DMS79 (cell line): ENCODE results near the gene RALB.
A peak's percentile ranks its signal among the peaks of the same experiment; 100 is the strongest.
"Not testable (repeated sequence)": the region's sequence is repeated elsewhere in the genome, so short reads cannot be mapped to it uniquely, and the experiment has no call there.

Experiments used
- DNase-seq: peaks from one replicate; lab custom pipeline; 2025; lab: John Stamatoyannopoulos, UW

The RALB gene

DNA sequence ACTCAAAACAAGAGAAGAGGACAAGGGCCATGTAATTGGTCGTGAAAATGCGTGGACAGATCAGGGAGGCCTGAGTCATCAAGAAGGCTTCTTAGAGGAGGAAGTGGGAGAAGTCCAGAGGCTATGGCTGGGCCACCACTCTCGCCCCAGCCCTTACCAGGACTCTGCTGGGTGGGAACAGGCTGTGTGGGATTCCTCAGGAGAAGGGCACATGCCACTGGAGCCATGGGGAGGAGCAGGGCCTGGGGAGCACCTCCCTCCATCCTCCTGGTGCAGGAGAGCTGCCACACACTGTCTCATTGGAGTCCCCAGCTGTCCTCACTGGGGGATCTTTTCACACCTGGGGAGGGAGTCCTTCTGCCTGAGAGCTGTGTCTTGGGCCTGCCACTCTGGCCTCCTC, 9.4 kb upstream of the RALB start:
- DNase-seq: no peak

DNA sequence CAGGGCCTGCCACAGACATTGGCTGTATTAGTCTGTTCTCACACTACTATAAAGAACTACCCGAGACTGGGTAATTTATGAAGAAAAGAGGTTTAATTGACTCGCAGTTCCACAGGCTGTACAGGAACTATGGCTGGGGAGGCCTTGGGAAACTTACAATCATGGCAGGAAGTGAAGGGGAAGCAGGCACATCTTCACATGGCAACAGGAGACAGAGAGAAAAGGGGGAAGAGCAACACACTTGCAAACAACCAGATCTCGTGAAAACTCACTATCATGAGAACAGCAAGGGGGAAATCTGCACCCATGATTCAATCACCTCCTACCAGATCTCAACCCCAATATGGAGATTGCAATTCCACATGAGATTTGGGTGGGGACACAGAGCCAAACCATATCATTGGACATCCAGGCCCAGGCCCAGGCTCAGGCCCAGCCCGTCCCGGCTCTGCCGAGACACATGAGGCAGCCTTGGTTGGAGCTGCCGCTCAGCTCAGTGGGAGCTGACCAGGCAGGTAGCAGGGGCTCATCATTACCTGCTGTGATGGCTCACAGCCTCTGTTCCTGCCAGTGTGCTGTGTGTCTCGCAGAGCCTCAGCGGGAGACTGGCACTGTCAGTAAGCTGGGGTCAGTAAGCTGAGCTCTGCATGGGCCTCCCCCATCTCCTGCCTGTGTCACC, 8.6 kb upstream of the RALB start:
- no peak for DNase-seq

DNA sequence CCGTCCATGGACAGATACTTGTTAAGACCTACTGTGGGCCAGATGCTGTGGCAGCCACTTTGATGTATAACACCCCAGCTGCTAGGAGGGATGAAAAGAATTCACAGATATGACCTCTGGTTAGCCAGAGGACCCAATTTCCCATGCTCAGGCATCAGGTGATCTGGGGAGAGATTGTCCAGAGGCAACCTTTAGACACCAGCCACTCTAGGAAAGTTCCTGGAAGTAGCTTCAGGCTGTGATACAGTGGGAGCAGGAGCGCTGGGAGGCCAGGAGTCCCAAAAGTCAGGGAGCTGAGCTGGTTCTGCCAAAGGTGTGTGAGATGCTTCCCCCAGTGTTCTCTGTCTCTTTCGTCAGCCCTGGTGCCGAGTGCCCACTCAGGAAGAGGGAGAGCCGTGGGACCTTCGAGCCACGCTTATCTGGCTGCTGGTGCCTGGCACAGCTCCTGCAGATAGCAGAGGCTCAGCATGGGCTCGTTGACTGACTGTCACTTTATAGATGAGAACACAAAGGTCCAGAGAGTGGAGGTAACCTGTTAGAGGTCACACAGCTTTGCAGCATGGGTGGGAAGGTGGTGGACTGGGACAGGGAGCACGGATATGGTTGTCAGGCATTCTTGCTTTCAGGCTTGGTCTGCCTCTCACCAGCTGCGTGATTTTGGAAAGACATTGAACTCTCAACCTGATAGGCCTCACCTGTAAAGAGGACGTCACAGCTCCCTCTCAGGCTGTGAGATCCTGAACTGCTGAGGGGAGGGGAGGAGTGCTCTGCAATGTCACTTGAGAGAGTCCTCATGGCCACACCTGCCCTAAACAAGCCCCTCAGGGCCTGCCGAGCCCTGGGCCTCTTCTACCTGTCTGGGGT, 7.8 kb upstream of the RALB start:
- DNase-seq: peak; percentile 57

- peak; percentile 57 for DNase-seq
These were observed 6.9 kb upstream of the RALB start for GRCh38 chr2:120245520-120246332.

GRCh38 chr2:120246546-120247300, 5.9 kb upstream of the RALB start:
- DNase-seq: peak; percentile 61

- no peak for DNase-seq
These were observed 4.8 kb upstream of the RALB start for GRCh38 chr2:120247851-120248250.

DNA sequence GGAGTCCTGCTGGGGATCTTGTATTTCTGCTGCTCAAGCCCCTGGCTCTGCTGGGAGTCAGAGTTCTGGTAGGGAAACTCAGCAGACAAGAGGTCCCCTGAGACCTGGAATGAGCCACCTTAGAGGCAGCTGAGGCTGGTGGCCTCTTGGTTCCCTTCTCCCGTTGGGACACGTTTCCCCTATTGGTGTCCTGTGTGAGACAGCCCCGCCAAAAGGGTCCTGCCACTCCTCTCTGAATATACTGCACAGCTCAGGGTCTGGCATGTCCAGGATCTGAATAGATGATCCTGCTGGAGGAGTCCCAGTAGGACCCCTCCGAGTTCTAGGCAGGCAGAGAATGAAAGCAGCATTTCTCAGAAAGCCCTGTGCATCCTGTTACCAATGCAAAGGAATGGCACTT, 2.0 kb upstream of the RALB start:
- no peak for DNase-seq

DNA sequence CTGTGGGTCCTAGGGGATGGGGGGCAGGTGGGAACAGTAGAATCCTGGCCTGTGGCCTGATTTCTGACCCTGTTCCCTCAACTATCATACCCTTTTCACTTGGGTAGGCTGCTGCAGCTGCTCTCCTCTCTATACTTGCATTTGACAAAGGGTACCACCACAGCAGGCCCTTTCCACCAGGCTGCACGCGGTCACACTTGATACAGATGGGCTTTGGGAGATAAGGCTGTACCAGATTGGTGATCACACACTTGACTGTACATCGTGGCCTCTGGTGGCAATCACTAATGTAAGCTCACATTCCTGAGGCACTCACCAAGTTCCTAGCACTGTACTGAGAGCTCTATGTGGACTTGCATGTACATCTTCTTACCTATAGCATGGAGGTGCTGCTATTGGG, 1.6 kb upstream of the RALB start:
- no peak for DNase-seq

DNA sequence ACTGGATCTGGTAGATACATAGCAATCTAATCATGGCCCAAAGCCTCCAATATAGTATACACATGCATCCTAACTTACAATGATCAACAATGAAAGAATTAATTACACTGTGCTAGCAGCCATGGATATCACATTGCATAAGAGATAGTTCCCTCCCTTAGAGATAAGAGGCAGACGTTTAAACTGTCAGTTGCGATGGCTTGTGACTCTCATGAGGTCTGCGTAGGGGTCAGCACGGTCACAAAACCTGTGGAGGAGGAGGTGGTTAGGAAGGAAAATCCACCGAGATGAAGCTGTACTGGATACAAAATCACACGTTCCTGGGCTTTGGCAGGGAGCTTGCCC, 800 bp upstream of the RALB start:
- DNase-seq: no peak

DNA sequence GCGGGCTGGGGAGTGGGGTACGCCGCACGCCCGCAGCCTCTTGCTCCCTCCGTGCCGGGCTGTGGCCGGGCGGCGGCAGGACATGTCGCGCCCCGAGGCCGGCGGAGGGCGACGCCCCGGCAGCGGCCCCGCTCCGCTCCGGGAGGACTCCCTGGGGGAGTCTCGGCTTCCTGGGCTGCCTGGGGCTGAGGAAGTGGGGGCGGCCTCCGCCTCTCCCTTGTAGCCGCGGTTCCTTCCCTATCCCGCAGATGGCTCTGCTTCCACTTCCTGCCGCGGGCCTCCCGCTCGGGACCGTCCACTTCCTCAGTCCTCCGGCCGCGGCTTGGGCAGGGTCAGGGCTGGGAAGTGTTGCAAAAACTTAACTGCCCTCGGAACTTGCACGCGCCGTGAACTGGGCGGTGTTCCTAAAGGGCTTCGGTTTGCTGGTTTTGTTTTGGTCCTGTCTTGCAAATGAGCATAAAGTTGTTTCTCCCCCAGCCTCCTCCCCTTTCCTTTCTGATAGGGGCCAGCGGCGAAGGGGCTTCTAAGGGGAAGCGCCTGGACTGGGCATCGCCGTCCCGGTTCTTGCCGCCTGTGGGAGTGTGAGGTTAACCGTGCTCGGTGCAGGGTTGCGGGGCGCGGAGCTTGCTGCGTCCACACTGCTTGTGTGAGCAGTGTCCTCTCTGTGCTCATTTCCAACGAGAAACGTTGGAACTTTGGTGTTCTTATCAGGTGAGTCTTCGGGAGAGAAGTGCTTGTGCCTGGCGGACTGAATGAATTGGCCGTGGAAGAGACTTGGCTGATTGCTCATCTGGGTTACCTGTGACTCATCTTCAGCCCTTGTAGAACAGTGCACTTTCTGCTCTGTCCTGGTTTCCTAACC, 600 bp downstream of the RALB start:
- peak; percentile 32 for DNase-seq

DNA sequence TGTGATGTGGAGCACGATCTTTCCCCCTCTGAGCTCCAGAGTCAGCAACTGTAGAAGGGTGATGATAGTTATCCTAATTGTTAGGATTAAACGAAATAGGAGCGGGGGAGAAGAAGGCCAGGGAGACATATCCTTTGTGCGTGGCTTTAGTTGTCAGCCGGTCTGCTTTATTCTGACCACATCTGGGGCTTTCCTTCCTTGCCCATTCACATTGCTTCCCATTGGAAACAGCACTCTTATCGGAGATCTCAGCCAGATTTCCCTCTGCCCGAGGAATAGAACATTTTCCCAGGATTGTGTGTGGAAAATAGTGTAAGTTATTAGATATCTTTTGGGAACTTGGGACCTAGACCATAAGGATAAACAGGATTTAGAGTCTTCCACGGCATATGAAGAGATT, 1.5 kb downstream of the RALB start:
- no peak for DNase-seq

DNA sequence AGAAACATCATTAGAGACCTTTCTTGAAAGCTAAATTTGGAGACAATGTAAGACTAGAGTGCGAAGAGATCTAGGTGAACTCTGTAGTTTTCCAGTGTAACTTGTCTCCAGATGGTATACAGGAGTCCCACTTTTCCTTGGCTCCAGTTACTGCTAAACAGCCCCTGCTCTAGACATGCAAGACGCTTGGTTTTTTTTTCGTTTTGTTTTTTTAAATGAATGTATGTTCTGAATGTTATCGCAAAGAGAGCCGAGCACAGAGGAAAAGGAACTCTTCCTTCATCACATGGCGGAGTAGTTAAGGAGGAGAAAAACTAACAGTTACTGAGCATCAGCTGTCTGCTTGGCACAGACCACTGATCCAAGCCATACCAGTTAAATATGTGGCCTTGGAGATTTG, 2.4 kb downstream of the RALB start:
- DNase-seq: no peak

GRCh38 chr2:120255986-120256650, 3.5 kb downstream of the RALB start:
- DNase-seq: no peak

GRCh38 chr2:120256651-120257000, 4.0 kb downstream of the RALB start:
- DNase-seq: no peak

GRCh38 chr2:120257522-120257921, 4.9 kb downstream of the RALB start:
- DNase-seq: no peak

GRCh38 chr2:120258196-120258595, 5.5 kb downstream of the RALB start:
- DNase-seq: no peak

- not testable (repeated sequence) for DNase-seq
These were observed 7.3 kb downstream of the RALB start for GRCh38 chr2:120259939-120260338.

DNA sequence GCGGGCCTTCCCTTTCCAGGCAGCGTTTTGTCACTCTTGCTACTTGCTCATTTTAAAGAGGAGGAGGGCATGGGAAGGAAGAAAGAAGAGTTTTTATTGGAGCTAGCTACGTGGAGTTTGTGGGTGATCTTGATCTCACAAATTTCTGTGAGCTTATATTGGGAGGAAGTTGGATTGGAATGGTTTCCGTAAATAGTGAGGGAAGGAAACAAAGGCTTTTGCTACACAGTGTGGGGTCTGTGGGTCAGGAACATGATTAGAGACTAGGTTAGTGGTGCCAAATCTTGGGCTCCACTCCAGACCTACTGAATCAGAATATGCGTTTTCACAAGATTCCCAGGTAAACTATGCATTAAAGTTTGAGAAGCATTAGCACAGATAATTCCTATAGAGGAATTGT, 8.1 kb downstream of the RALB start:
- no peak for DNase-seq

DNA sequence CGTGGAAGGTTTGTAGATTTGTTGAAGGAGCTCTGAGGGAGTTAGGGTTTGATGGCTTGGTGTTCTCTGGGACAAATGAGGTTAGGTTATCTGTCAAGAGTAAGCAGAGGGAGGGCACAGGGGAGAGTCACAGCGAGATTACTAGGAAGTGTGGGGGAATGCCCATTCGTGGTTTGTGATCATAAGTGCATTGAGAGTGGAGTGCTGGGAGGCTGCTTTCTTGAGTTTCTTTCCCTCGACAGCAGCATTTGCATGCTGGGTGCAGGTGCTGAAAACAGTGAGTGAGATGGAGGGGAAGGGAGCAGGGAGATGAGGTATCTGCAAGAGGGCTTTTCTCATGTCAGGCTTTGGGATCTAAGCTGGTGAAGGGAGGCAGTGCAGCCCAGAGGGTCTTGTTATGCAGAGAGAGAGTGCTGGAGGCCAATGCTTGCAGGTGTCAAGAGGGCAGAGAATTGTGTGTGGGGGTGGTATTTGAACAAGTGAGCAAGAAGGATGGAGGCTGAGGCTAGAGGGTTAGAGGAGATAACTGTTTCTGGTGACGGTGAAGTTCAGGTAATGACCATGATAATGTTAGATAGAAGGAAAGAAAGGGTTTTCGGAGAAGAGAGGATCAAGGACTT, 8.8 kb downstream of the RALB start:
- DNase-seq: no peak

- DNase-seq: no peak
These were observed 9.5 kb downstream of the RALB start for GRCh38 chr2:120262150-120262549.
